ENCODE results near the gene ZNF592. TPM values are rescaled to one million over a fixed set of nuclear protein-coding genes. Genes with fewer than 3 reads are reported as not detected.
"Not testable (repeated sequence)": the region's sequence is repeated elsewhere in the genome, so short reads cannot be mapped to it uniquely, and the experiment has no call there.

The ZNF592 gene
- total RNA-seq, 2 donors from 2014 or later: 22.7 to 34.7 TPM

DNA sequence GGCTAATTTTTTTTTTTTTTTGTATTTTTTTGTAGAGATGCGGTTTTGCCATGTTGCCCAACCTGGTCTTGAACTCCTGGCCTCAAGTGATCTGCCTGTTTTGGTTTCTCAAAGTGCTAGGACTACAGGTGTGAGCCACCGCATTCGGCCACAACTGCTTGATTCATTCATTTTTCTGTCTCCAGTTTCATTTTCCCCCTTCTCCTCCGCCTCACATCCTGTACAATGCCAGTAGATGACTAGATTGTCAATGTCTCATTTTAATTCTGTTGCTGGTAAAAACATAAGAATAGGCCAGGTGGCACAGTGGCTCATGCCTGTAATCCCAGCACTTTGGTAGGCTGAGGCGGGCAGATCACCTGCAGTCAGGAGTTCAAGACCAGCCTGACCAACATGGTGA, 12.0 kb upstream of the ZNF592 start:
- peaks cover 0 to 5% of the 10 kb centered on the region in 2 donors for H3K9me3 Mint-ChIP-seq
- H3K36me3 Mint-ChIP-seq: peaks cover 0 to 8% of the 10 kb centered on the region in 2 donors
- ATAC-seq (peak; percentile 65 to 81), DNase-seq (ENCODE audit: low spot score in 2 of 2) (peak; percentile 63 to 82)
- peak overlapping the region; percentile 95 to 98 for H3K27ac Mint-ChIP-seq

DNA sequence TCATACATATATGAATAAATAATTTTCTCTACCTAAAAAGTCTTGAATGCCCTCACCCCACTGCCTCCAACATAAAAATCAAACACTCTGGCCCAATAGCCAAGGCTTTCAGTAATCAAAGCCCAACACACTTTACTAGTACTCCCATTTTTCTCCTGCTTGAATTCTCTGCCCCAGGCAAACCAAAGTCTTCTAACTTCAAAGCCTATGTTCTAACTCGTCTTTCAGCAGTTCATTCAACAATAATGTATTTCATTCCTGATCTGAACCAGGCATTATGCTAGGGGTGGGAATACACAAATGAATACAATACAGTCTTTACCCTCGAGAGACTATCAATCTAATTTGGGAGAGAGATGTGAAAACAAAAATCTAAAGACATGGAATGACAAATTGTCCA, 11.4 kb upstream of the ZNF592 start:
- no peak for ATAC-seq
- peaks cover 0 to 8% of the 10 kb centered on the region in 2 donors for H3K36me3 Mint-ChIP-seq
- H3K27ac Mint-ChIP-seq: peak overlapping the region; percentile 45 to 98

DNA sequence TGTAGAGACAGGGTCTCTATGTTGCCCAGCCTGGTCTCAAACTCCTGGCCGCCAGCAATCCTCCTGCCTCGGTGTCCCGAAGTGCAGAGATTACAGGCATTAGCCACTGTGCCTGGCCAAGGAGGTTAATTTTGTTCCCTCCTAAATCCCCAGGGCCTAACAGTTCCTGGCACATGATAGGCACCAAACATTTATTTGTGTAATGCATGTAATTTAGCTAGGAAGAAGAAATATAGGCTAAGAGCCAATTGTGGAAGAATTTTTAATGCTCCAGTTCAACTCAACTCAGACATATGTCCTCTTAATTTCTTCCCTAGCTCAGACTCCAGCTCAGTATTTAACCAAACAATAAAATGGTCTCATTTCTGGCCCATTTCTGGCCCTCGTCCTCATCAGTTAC, 7.7 kb upstream of the ZNF592 start:
- DNase-seq (ENCODE audit: low spot score in 2 of 2): no peak
- ATAC-seq: no peak
- Mint-ChIP-seq H3K27ac (no peak overlapping the region), H3K36me3 (peaks cover 0 to 8% of the 10 kb centered on the region in 2 donors), H3K9me3 (peaks cover 0 to 5% of the 10 kb centered on the region in 2 donors)

More for the DNA sequence above, 11.4 kb upstream of the ZNF592 start:
- H3K9me3 Mint-ChIP-seq: peaks cover 0 to 5% of the 10 kb centered on the region in 2 donors
- DNase-seq (ENCODE audit: low spot score in 2 of 2): no peak

DNA sequence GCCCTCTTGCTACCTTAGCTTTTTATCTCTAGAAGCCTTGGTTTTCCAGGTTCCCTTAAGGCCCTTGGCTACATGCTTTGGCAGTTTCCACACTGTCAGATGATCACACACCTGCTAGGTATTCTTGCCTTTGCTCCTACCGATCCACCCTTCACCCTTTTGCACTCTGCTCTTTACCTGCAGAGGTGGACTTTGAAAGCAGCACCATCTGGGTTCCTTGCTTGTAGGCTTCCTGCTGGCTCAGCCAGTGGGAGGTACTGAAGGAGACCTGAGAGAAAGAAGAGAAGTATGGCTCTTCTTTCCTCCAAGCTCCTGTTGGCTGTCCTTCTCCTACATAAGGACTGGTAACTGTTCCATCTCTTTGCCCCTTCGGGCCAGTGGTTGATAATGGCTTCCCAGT, 7.3 kb upstream of the ZNF592 start:
- ATAC-seq (no peak), DNase-seq (ENCODE audit: low spot score in 2 of 2) (no peak)
- Mint-ChIP-seq H3K9me3 (peaks cover 0 to 5% of the 10 kb centered on the region in 2 donors), H3K27ac (no peak overlapping the region), H3K36me3 (peaks cover 0 to 8% of the 10 kb centered on the region in 2 donors)

DNA sequence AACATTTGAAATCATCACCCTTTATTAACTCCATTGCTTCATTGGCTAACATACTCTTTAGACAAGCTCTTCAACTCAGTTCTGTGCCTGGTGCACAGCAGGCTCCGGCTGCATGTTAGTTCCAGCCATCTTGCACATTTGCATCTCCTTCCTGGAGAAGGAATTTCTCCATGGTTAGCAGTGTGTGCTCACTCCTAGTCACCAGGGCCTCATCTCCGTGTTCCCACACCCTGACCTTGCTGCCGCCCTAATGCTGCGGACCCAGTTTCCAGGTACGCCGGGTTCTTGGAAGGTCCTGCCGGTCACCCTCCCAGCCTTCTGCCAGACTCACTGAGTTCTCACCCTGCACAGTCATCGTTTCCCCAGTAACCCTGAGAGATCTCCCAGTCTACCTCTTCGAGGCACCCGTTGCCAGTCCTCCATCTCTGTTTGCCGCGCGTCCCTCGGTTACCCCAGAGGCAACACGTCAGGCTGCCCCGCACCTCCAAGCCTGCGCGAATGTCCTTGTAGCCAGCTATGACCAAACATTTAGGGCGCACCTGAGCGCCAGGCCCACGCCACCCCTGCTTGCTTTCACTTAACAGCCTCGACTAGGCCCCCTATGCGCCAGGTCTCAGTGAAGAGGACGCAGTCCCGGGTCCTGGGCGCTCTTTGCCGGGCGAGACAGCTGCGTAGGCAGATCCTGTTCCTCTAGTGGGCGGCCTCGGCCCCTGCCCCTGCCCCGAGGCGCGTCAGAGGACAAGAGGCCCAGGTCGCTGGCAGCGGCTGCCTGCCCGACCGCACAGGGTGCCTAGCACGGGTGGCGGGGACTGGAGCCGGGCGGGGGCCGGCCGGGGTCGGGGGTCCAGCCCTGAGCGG, 747 bp upstream of the ZNF592 start:
- DNase-seq (ENCODE audit: low spot score in 2 of 2) (peak; percentile 69 to 83), ATAC-seq (peak; percentile 64 to 68)
- Mint-ChIP-seq H3K27ac (peak overlapping the region; percentile 93 to 95), H3K9me3 (no peaks in the 10 kb centered on the region), H3K36me3 (peaks cover 17 to 26% of the 10 kb centered on the region in 2 donors)

DNA sequence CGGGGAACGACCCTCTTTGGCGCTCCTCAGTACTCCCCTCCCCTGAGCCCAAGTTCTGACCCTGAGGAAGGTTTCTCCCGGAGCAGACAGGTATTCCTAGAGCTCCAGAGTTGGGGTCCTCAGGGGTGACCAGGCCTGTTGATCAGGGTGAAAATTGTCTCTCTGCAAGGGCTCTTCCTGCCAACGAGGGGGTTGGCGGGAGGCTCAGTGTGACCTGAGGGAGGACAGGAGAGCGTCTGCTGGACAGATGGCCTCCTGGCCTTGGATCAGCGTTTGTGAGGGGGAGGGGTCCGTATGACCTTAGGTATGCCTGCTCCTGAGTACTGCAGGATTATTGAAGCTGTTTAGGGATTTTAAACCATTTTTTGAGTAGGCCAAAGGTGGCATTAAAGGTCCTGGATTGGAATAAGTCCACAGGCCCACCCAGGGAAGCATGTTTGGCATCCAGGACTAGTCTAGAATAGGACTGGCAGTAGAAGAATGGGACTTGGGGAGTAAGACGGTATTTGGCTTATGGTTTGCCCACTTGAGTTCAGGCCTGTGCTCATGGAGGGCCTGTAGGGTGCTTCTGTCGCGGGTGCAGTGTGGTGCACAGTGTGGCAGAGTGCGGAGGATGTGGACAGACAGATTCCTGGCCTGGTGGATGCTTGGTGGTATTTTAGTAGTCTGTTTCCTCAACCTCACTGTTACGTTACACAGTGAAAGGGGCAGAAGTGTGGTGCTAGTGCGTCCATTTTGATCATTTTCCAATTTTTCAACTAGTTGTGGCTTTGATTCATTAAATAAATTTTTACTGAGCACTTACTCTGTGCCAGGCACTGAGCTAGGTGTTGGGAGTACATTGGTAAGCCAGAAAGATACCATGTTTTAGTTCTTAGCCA, 959 bp downstream of the ZNF592 start:
- ATAC-seq (peak; percentile 22 to 36), DNase-seq (ENCODE audit: low spot score in 2 of 2) (peak; percentile 53 to 71)
- peaks cover 22 to 41% of the 10 kb centered on the region in 2 donors for H3K36me3 Mint-ChIP-seq
- H3K27ac Mint-ChIP-seq: peak overlapping the region; percentile 91 to 97
- peaks cover 0 to 4% of the 10 kb centered on the region in 2 donors for H3K9me3 Mint-ChIP-seq

DNA sequence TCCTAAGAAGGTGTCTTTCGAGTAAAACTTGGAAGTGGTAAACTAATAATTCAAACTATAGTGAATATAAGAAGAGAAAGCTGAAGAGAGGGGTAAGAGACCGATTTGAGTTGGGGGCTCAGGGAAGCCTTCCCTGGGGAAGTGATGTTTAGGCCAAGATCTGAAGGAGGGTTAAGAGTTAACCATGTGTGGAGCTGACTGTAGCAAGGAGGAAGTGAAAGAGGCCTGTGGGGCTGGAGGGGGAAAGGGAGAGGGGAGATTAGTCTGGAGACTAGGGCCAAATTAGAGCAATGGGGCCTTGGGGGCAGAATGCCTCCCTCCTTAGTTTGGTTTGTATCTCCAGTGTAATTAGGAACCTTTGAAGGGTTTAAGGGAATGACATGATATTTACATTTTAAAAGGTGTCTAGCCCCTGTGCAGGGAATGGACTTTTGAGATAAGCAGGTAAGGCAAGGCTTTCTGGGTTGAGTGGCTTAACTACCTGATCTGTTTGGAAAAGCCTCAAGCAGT, 2.2 kb downstream of the ZNF592 start:
- no peak for DNase-seq (ENCODE audit: low spot score in 2 of 2)
- Mint-ChIP-seq H3K9me3 (peaks cover 0 to 4% of the 10 kb centered on the region in 2 donors), H3K36me3 (peaks cover 22 to 45% of the 10 kb centered on the region in 2 donors), H3K27ac (peak overlapping the region; percentile 91 to 97)
- ATAC-seq: no peak

DNA sequence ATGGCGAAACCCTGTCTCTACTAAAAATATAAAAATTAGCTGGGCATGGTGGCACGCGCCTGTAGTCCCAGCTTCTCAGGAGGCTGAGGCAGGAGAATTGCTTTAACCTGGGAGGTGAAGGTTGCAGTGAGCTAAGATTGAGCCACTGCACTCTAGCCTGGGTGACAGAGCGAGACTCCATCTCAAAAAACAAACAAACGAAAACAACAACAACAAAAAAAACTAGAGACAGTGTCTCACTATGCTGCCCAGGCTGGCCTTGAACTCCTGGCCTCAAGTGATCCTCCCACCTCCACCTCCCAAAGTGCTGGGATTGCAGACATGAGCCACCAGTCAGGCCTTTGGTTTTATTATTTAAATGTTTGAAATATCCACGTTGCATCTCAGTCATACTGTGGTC, 3.3 kb downstream of the ZNF592 start:
- ATAC-seq; H3K9me3 Mint-ChIP-seq; DNase-seq (ENCODE audit: low spot score in 2 of 2); H3K27ac Mint-ChIP-seq: not testable (repeated sequence)
- H3K36me3 Mint-ChIP-seq: peaks cover 22 to 45% of the 10 kb centered on the region in 2 donors

DNA sequence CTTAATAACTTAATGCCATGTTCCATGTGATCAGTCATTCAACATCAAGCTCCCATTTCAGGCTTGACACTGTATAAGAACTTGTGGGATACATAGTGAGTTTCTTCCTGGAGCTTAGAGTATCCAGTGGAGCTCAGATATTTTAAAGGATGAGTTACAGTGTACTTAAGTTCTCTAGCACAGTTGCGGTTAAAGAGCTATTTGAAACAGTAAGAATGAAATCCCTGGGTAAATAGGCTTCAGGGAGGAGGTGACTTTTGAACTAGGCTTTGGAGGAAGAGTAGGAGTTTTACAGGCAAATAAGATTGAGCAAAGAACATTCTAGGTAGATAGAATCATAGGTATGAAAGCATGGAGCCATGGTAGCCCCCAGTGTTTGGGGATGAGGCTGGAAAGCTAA, 3.8 kb downstream of the ZNF592 start:
- peak overlapping the region in 1 of 2 donors; percentile 10 for H3K27ac Mint-ChIP-seq
- H3K36me3 Mint-ChIP-seq: peaks cover 22 to 43% of the 10 kb centered on the region in 2 donors
- peaks cover 0 to 4% of the 10 kb centered on the region in 2 donors for H3K9me3 Mint-ChIP-seq

DNA sequence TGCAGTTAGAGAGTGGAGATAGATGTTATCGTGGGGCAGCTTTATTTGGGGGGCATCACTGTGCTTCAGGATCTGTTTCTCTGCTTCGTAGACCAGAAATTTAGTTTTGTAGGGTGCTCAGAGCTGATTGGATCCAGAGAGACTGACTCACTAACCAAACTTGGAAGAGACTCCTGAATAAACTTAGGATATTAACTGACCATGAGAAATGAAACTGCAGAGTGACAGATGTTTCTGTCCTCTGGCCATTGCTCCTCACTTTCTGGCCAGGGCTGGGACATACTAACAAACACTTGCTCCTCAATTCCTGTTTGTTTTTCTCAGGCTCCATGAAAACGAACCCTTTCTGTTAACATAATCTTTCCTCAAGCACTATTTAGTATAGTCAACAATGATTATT, 4.3 kb downstream of the ZNF592 start:
- no peak for ATAC-seq
- Mint-ChIP-seq H3K9me3 (peaks cover 0 to 4% of the 10 kb centered on the region in 2 donors), H3K36me3 (peaks cover 17 to 38% of the 10 kb centered on the region in 2 donors), H3K27ac (no peak overlapping the region)
- no peak for DNase-seq (ENCODE audit: low spot score in 2 of 2)

More for the DNA sequence above, 3.8 kb downstream of the ZNF592 start:
- DNase-seq (ENCODE audit: low spot score in 2 of 2) (no peak), ATAC-seq (no peak)

DNA sequence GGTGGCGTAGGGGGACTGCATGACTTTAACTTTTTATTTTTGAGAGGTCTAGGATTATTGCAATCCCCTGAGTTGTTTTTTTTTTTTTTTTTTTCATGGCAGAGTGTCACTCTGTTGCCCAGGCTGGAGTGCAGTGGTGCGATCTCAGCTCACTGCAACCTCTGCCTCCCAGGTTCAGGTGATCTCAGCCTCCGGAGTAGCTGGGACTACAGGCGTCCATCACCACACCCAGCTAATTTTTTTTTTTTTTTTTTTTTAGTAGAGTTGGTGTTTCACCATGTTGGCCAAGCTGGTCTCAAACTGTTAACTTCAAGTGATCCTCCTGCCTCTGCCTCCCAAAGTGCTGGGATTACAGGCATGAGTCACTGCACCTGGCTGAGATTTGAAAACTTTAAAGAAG, 6.5 kb downstream of the ZNF592 start:
- ATAC-seq; DNase-seq (ENCODE audit: low spot score in 2 of 2); H3K9me3 Mint-ChIP-seq; H3K27ac Mint-ChIP-seq: not testable (repeated sequence)
- peaks cover 6 to 27% of the 10 kb centered on the region in 2 donors for H3K36me3 Mint-ChIP-seq

DNA sequence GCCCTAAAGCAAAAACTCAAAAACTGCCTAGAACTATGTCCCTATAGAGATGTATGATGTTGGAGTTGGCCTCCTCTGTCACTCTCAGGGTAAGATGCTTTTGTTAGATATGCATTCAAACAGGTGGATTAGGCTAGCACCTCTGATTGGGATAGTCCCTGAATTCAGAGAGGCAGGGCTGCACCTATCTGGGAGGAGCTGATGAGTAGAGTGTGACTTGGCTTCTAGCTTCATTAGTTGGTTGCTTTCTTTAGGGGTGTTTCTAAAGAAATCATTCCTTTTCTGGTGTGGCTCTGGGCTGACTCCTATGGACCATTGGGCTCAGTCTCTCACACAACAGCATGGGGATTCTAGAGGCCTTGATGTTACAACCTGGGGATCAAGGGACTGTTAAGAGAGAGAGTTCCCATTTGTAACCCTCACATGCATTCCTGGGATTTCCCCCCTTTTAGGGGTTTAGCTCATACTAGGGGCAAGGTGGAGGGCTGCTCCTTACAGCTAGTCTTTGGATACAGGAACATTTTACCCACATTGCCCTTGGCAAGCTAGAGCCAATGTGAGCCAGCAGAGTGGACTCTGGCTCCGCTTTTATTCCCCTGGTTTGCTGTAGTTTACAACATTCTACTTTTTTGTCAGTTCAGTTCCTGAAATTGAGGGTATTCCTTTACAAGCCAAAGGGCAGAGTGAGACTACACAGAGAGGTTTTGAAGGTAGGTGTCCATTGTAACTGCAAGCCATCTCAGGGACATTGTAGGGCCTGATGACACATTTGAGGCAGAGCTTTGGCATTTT, 7.5 kb downstream of the ZNF592 start:
- peaks cover 5 to 27% of the 10 kb centered on the region in 2 donors for H3K36me3 Mint-ChIP-seq
- ATAC-seq (peak in 1 of 2 donors; percentile 67), DNase-seq (ENCODE audit: low spot score in 2 of 2) (no peak)
- peaks cover 0 to 4% of the 10 kb centered on the region in 2 donors for H3K9me3 Mint-ChIP-seq
- H3K27ac Mint-ChIP-seq: no peak overlapping the region

DNA sequence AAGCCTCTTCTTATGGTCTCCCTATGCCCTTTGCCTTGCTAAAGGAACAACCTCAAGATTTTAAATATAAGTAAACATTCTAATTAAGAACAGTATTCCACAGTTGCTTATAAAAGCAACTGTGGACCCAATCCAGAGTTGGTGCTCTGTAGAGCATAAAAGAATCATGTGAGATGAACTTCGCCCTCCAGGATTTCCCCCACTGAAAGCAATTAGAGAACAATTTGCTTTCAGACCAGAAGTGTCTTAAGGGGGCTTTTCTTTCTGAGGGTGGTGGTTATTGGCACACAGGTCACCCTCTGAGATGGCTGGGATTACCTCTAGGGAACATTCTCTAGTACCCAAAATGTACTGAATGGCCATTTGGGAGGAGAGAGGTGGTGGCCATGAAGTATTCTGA, 10.6 kb downstream of the ZNF592 start:
- ATAC-seq (no peak), DNase-seq (ENCODE audit: low spot score in 2 of 2) (no peak)
- Mint-ChIP-seq H3K27ac (no peak overlapping the region), H3K36me3 (peaks cover 0 to 8% of the 10 kb centered on the region in 2 donors), H3K9me3 (no peaks in the 10 kb centered on the region)

DNA sequence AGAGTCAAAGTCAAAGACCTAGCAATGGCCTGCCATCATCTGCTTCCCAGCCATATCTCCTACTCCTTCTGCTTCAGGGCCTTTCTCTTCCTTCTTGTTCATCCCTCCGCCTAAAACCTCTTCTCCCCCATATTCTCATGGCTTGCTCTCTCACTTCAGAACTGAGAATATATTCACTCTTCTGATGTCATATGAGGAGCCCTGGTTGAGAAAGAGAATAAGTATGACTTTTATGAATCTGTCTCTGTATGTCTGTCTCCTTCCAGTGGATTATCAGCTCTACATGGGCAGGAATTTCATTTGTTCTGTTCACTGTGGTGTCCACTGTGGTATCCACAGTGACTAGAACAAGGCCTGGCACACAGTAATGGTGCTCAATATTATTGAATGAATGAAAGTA, 11.8 kb downstream of the ZNF592 start:
- no peaks in the 10 kb centered on the region for H3K9me3 Mint-ChIP-seq
- H3K27ac Mint-ChIP-seq: no peak overlapping the region
- DNase-seq (ENCODE audit: low spot score in 2 of 2) (no peak), ATAC-seq (peak; percentile 48 to 53)
- H3K36me3 Mint-ChIP-seq: peaks cover 0 to 7% of the 10 kb centered on the region in 2 donors

DNA sequence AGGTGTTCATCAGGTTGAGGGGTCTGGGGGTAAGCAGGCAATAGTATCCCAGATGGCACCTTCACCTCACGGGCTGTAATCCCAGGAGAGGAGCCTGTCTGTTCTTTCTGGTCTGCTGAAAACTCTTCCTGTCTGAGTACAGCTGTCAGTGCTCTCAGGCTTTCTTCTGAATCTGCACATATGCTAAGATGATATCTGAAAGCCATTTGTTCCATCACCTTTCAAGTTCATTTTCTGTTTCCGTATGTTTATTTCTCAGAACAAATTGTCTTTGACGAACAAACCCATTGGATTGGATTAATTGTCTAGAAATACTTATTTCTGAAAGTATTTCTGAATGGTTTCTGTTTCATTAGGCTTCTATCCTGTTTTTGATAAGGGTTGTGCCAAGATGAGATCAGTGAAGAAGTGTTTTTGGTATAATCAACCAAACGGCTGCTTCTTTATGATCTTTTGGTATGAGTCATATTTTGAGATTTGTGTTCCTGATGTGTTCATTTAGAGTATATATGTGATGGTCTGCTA, 13.3 kb downstream of the ZNF592 start:
- DNase-seq (ENCODE audit: low spot score in 2 of 2) (no peak), ATAC-seq (peak; percentile 79 to 84)
- H3K27ac Mint-ChIP-seq: no peak overlapping the region
- peaks cover 0 to 14% of the 10 kb centered on the region in 2 donors for H3K36me3 Mint-ChIP-seq
- H3K9me3 Mint-ChIP-seq: no peaks in the 10 kb centered on the region

Measured in activated naive CD4-positive, alpha-beta T cell treated with anti-CD3 and anti-CD28 coated beads, Interleukin-2, amount 50 U/mL, for 72 hours (primary cell).